Esophagus muscularis mucosa (tissue), 4 donors: ENCODE data around the gene SLC24A4. TPM values are rescaled to one million over a fixed set of nuclear protein-coding genes. Genes with fewer than 3 reads are reported as not detected.

Experiments
- DNase-seq: peaks from one replicate; pipeline ENCODE4 v3.0.0-alpha.2; 2017; ENCODE audit errors: extremely low spot score
- H3K27ac ChIP-seq, 4 donors: fragments of 200-600 bp; sonication (generic); replicated peaks in 1 of 4; 1 replicate in 3 of 4; 2 replicates in 1 of 4; pipeline ENCODE4 v1.5.1; 2016 to 2019; ENCODE audit warnings: mild to moderate bottlenecking in 1 of 4
- H3K27me3 ChIP-seq, 4 donors: fragments of 200-600 bp; sonication (generic); one replicate each; pipeline versions ENCODE4 v1.5.1 to v1.6.0; 2016 to 2019
- H3K36me3 ChIP-seq, 4 donors: fragments of 200-600 bp; sonication (generic); one replicate each; pipeline ENCODE4 v1.5.1; 2016 to 2019
- H3K4me1 ChIP-seq, 4 donors: fragments of 200-600 bp; sonication (generic); one replicate each; pipeline ENCODE4 v1.5.1; 2016 to 2019
- H3K4me3 ChIP-seq, 4 donors: fragments of 200-600 bp; sonication (generic); 1 replicate in 2 of 4; 2 replicates in 2 of 4; pipeline ENCODE4 v1.5.1; 2016 to 2019; ENCODE audit warnings: mild to moderate bottlenecking in 4 of 4, moderate library complexity in 1 of 4
- H3K9me3 ChIP-seq, 4 donors: fragments of 200-600 bp; sonication (generic); 1 replicate in 3 of 4; 2 replicates in 1 of 4; pipeline ENCODE4 v1.5.1; 2016 to 2019
- EP300 ChIP-seq: sonication (generic); formaldehyde crosslinking; IDR thresholded peaks from one replicate; pipeline ENCODE4 v1.6.1; 2017; ENCODE audit warnings: antibody characterized with exemption
- POLR2A ChIP-seq: fragments of 450-650 bp; IDR thresholded peaks from one replicate; pipeline ENCODE4 v1.6.1; 2017; ENCODE audit warnings: antibody characterized with exemption, moderate library complexity, mild to moderate bottlenecking, low read depth
- POLR2AphosphoS5 ChIP-seq, 2 donors: sonication (generic); formaldehyde crosslinking; IDR thresholded peaks; one replicate each; pipeline ENCODE4 v1.6.1; 2017; ENCODE audit warnings: antibody characterized with exemption in 2 of 2
- WGBS: methylation state at CpG from one replicate; pipeline ENCODE4 v1.1.5; 2018; 5-methylcytosine and 5-hydroxymethylcytosine counted together
- intact Hi-C: fragments of 100-400 bp; cut with DNase I; formaldehyde crosslinking; loops from one replicate; pipeline ENCODE4 v1.15.1; 2023
- total RNA-seq, 4 donors: library from RNA; depleted of rRNA; stranded (reverse); fragments of >200 nt; gene quantifications; one replicate each; pipeline versions ENCODE4 v1.1.0 to v1.2.1, GENCODE V29; 2016
- TF ChIP-seq, protein P1 (sequence below), 3 experiments: fragments of 200-600 bp in 2 of 3; fragments of 450-650 bp in 1 of 3; sonication (generic) in 2 of 3; IDR thresholded peaks; one replicate each; pipeline ENCODE4 v1.5.1; 2017 to 2019; ENCODE audit warnings: antibody characterized with exemption in 3 of 3, mild to moderate bottlenecking in 2 of 3, moderate library complexity in 1 of 3

SLC24A4 gene
- total RNA-seq, 4 donors from 2014 or later: 1.7 to 2.9 (median 2.1) TPM

DNA sequence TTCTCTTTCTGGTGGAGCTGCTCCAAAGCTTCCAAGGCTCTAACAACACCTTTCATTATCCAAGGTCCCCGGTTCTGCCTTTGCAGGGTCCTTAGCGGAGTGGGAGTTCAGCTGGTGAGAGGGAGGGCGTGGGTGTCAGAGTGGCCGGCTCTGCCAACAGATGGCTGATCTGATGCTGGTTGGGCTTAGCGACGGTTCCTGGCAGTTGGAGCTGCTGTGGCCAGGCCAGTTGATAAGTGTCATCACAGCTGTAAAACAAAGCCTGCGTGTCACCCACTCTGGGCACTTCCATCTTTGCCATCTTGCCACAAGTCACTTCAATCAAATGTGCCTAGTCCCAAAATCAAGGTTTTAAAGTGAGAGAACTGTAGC lies 226.9 kb downstream of the SLC24A4 start:
- H3K9me3 ChIP-seq: no peaks in the 10 kb centered on the region
- H3K4me1 ChIP-seq: peaks cover 29 to 47% (median 36%) of the 10 kb centered on the region in 4 donors
- H3K4me3 ChIP-seq: no peak overlapping the region
- no peaks in the 10 kb centered on the region for H3K27me3 ChIP-seq
- DNase-seq: no peak
- 19% methylated on average over 7 of the region's 7 CpGs for WGBS
- TF ChIP-seq, protein P1, sequence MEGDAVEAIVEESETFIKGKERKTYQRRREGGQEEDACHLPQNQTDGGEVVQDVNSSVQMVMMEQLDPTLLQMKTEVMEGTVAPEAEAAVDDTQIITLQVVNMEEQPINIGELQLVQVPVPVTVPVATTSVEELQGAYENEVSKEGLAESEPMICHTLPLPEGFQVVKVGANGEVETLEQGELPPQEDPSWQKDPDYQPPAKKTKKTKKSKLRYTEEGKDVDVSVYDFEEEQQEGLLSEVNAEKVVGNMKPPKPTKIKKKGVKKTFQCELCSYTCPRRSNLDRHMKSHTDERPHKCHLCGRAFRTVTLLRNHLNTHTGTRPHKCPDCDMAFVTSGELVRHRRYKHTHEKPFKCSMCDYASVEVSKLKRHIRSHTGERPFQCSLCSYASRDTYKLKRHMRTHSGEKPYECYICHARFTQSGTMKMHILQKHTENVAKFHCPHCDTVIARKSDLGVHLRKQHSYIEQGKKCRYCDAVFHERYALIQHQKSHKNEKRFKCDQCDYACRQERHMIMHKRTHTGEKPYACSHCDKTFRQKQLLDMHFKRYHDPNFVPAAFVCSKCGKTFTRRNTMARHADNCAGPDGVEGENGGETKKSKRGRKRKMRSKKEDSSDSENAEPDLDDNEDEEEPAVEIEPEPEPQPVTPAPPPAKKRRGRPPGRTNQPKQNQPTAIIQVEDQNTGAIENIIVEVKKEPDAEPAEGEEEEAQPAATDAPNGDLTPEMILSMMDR (IDR thresholded peaks at IDR 0.05): no peak
- TF ChIP-seq EP300 (no peak), POLR2AphosphoS5 (IDR thresholded peaks at IDR 0.05) (no peak), POLR2A (no peak)
- no peaks in the 10 kb centered on the region for H3K36me3 ChIP-seq
- peak overlapping the region; percentile 46 to 69 (median 57) for H3K27ac ChIP-seq
- intact Hi-C loops: no loop called here

Other genes with a start within 250 kb of the SLC24A4 start
- gene ATXN3, start 216.6 kb upstream of the SLC24A4 start, total RNA-seq: 10 to 100 TPM; 24.1 to 48.9 (median 24.9) TPM
- gene NDUFB1, start 201.5 kb upstream of the SLC24A4 start, total RNA-seq: 100 to 1,000 TPM; 197 to 457 (median 369) TPM
- 10 to 100 TPM; 19.5 to 29.0 (median 25.5) TPM for gene CPSF2, start 201.2 kb upstream of the SLC24A4 start, total RNA-seq
- 10 to 100 TPM; 10.6 to 20.0 (median 13.1) TPM for gene RIN3, start 190.6 kb downstream of the SLC24A4 start, total RNA-seq